Stimulated activated CD4-positive, alpha-beta T cell treated with anti-CD3 and anti-CD28 coated beads, Interleukin-4, amount 100 ng/mL, for 4 hours (primary cell): ENCODE results near the gene CCDC9B.

Source experiments
- DNase-seq, 2 experiments: peaks; one replicate each; pipeline ENCODE4 v3.0.0-alpha.2; 2020

Gene CCDC9B

GRCh38 chr15:40365016-40365415, 24.3 kb upstream of the CCDC9B start:
- DNase-seq = no peak

DNA sequence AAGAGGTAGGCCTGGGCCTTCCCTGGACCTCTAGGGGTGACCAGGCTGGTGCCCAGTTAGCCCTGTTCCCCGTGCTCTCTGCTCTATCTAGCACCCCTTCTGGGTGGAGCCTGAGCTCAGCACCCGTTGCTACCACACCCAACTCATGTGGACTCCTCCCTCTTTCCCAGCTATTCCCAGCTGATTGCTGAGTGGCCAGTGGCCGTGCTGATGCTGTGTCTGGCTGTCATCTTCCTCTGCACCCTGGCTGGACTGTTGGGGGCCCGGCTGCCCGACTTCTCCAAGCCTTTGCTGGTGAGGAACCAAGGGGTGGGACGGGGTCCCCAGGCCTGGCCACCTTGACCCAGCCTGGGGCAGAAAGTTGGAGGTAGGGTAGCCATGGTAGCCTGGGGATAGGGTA, 23.5 kb upstream of the CCDC9B start:
- DNase-seq = no peak

- DNase-seq = no peak
These were observed 22.9 kb upstream of the CCDC9B start for GRCh38 chr15:40363611-40364010.

DNA sequence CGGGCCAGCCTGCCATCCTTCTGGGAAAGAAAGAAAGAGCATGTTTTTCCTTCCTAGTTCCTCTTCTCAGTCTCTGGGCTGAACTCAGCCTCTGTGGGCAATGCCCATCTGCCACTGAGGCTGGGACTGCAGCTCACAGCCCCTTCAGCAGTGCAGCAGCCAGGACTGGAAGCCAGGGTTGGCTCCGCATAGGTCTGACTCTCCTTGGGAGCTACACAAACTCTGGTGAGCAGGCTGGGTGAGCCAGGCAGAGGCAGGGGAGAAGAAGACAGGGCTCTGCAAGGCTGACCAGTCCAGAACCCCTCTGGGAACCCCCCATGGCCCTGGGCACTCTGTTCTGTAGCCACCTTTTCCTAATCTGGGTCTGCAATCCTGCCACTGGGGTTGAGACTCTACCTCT, 20.9 kb upstream of the CCDC9B start:
- no peak for DNase-seq

- DNase-seq = no peak
These were observed 19.3 kb upstream of the CCDC9B start for GRCh38 chr15:40360015-40360414.

DNA sequence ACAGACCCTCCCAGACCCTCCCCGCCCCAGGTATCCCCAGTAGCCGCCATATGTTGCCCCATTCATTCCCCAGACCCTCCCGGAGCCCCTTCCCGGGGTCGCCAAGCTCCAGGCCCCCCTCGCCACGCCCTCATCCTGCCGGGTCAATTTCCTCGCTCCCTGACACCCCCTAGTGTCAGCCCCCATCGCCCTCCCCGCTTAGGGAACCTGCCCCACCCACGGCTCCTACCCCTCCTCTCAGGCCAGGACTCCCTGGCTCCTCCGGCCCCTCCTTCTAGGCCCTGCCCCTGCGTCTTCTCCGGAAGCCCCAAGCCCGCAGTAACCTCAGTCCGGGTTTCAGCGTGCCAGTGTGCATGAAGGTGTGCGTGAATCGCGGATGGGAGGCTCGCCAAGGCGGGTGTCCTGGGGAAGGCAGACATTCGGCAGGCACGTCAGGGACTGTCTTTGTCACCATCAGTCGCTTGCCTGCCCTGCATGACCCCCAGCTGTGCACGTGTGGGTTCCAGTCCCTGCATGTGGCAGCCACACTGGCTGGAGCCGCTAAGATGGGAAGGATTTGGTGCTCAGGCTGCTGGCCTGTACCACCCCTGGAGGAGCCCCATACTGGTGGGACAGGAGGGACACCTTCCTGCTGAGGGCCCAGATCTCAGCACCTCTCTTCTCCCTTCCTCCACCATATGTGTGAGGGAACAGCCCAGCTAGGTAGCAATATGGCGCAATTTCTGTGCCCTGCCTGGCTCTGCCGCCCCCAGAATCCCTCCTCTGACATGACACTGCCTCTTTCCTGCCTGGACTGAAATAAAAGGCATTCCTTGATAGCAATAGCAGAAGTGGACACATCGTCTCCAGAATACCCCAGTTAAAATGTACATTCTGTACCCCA, 18.0 kb upstream of the CCDC9B start:
- peak in 1 of 2 experiments; percentile 30 for DNase-seq

DNA sequence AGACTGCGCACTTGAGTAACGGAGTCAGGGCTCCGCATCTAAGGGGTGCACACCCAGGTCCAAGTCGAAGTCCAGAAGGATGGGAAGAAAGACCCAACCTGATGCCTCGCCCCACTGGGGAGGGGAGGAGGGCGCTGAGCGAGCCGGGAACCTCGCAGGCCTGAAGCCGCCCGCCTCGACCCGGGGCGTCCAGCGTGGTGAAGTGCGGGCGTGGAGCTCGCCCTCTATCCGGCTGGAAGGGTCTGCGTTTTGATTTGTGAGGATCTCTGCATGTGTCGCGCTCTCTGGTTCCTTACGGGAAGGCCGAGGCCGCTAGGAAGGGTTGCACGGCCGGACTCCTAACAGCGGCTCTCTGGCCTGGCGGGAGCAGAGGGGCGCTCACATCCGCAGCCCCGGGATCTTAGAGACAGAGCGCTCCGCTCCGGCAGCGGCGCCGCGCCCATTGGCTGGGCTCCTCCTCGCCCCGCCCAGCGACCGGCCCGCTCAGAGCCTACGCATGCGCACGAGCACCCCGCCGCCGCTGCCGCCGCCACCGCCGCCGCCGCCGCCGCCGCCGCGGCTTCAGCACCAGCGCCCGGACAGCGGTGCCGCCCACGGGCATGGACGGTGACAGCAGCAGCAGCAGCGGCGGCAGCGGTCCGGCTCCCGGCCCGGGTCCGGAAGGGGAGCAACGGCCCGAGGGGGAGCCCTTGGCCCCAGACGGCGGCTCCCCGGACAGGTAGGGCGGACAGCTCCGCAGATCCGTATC, 17.2 kb upstream of the CCDC9B start, which contains the start of gene DISP2:
Gene DISP2, plus strand, starts transcription at position 497 of the 748 bp plus-strand sequence. Its CDS starts 103 bp downstream, at position 600.
- peak; percentile 81 to 90 for DNase-seq

DNA sequence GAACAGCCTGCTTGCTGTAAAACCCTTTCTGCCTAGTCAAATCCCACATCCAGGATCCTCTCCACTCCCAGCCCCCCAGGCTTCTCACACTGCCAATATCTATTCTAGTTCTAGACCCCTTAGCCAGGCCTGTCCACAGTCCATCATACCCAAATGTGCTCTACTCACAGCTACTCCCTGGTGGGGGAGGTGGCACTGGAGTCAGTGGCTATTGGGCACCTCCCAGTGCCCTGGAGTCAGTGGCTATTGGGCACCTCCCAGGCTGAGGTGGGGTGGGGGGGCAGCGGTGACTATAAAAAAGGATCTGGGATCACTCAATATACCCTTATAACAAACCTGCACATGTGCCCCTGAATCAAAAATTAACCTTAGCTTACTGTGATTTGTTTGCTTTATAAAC, 16.5 kb upstream of the CCDC9B start:
- no peak for DNase-seq

DNA sequence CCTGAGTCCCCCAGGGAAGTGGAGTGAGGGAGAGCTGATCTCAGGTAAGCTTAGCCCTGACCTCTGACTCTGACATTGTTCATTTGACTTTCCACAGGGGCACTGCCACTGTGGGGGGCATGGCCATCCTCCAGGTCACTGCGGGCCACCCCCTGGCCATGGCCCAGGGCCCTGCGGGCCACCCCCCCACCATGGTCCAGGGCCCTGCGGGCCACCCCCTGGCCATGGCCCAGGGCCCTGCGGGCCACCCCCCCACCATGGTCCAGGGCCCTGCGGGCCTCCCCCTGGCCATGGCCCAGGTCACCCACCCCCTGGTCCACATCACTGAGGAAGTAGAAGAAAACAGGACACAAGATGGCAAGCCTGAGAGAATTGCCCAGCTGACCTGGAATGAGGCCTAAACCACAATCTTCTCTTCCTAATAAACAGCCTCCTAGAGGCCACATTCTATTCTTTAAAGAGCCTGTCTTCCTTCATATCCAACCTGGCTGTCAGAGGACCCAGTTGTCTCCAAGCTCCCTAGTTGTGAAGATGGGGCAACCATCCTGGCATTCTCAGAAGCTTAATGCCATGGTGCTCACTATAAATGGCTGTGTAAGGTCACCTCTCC, 15.3 kb upstream of the CCDC9B start:
- no peak for DNase-seq

- DNase-seq = no peak
These were observed 13.9 kb upstream of the CCDC9B start for GRCh38 chr15:40354408-40355171.

- DNase-seq = no peak
These were observed 13.0 kb upstream of the CCDC9B start for GRCh38 chr15:40353697-40354096.

DNA sequence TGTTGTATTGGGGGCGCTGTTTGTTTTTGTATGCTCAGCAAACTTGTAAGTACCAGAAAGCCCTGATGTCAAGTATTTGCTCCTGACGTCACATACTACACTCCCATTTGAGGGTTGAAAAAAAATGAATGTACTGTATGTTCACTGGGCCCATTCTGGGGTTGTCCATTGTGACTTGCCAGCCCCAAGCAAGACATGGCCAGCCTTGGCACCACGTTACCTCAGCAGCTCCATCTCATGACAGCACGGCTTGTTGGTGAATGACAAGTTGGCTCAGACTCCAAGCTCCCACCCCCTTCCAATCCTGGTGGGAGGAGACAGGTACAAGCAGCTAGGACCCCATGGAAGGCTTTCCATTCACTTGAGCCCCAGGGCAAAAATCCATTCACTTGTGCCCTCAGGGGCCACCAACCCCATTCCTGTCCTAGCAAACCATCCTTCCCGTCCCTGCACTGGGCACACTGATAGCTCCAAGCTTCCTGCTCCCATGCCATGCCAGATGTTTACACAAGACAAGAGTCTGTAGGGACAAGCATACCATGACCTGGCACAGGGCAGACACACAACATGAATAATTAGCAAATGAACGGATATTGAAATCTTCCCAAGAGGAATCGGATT, 11.7 kb upstream of the CCDC9B start:
- no peak for DNase-seq

GRCh38 chr15:40349163-40349562, 8.4 kb upstream of the CCDC9B start:
- no peak for DNase-seq

DNA sequence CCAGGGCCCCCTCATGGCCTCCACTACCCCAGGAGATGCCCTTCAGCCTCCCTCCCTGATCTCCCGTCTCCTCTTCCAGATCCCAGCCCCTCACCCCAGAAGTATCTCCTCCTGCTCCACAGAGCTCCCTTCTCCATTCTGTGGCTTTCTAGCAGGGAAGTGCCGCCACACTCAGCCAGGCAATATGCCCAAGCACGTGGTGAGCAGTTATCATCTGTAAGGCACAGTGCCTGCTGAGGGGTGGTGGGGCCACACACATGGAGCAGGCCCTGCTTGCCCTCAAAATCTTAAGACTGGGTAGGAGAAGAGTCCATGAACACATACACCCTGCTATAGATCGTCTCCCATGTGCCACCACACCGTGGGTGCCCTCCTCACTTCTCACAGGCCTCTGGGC, 7.7 kb upstream of the CCDC9B start:
- DNase-seq = no peak

DNA sequence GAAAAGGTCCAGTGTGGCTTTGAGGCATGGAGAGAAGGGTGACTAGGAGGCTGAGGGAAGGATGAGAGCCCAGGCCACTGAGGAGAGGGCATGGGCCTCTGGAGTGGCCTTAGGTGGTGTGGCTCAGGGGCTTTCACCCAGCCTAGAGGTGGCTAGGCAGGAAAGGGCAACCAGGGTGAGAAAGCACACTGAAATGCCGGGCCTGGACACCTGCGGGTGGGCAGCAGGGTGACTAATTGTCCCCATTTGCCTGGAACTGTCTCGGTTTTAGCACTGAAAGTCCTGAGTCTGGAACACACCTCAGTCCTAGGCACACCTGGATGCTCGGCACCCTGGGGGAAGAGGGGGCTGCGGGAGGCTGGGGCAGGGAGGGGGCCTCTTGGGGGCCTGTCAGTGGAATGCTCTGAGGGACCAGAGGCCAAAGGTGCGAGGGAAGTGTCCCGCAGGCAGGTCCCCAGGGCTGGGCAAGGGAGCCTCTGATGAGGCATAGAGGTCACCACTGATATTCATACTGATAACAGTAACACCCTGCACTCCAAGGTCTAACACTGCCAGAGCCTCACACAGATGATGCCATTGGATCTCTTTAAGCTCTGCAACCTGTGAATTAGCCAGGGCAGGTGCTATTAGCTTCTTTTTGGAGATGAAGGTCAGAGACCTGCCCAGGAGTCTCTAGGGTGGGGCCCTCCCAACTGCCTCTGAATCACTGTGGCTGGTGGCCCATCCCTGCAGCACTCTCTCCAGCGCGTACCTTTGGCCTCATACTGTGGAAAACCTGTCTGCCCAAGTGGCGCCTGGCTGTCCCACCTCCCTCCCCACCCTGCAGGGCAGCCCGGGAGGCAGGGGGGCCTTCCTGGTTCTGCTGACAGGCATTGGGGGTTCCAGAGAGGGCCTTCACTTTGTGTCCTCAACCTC, 7.1 kb upstream of the CCDC9B start:
- DNase-seq = no peak

DNA sequence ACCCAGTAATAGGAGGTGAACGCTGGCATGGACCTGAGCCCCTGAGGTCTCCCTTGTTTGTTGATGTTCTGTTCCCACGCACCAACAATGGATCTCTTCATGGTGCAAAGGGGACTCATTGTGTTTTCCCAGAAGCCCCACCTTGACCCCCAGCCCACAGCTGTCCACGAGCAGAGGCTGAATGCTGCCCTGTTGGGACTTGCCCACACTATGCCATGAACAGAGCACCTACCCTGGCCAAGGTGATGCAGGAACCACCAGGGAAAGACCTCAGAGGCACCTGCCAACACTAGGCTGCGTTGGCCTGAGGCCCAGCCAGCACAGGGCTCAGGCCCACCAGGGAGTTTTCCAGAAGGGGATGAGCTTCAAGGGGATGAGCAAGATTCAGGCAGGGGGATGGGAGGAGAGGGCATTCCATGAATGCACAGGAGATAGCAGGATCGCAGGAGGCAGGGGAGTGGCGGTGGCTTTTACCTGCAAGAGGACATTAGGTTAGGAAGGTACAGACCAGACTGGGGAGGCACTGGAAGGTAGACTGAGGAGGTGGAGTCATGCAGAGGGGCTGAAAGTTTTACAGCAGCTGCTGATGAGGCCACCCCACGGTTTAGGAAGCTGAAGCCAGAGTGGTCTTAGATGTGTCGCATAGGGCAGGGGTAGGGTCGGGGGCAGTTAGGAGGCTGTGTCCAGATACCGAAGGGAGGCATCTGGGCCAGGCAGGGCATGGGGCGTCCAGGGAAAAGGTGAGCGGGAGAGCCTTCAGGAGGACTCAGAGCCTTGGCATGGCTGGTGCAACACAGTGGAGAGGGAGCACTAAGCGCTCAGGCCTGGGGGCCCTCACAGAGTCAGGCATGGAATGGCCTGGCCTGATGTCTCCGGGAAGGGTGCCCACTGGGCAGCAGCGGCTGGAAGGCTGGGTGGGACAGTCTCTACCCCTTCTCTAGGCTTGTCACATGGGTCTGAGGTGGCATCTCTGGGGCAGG, 6.1 kb upstream of the CCDC9B start:
- no peak for DNase-seq

DNA sequence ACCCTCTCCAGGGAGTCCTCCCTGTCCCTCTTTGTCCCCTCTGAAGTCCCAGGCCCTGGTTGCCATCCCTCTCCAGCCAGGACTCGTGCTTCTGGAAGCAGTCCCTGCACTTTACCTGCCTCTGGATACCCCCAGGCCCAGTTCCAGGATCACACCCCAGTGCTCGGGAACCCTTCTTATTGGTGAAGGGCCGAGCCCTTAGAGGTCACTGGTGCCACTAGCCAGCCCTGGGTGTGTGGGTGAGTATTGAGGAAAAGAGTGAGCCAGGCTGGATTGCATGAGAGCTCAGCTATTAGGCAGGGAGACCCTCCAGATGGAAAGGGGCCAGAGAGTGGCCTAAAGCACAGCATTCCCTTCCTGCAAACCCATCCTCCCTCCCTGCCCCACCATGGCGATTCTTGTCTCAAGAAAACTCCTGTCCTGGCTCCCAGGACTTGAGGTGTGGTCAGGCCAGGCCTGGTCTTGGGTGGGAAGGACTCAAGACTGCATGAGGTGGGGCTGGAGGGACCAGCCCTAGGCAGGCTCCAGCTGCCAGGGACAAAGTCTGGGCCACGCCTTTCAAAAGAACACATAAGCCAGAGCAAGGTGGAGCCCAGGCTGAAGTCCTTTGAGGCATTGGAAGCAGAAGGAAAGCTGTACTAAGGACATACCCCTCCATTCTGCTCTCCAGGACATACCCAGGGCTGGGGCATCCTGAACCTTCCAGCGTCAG, 5.3 kb upstream of the CCDC9B start:
- no peak for DNase-seq

DNA sequence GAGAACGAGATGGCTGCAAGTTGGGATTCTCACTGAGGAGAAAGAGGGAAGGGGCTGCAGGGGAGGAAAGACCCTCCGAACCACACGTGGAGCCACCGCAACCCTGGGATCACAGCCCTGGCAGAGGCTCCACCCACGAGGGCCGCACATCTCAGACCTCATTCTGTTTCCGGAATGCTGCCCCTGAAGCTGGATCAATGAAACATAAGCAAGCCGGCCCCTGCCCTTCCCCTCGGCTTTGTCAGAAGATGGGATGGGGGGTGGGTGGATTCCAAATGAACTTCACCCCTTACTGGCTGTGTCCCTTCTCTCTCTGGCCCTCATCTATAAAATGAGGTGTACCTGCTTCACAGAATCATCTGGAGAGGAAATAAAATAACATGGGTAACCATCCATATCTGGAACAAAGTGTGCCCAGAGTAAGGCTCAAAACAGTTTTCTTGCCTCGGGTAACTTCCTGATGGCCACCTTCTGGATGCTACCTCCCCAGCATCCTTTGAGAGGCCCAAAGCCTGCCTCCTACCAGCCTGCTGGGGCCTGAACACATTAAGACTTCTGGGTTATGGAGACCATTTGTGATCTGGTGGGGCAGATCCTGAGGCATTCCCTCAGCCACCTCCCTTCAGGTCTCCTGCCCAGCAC, 4.6 kb upstream of the CCDC9B start:
- DNase-seq = no peak

DNA sequence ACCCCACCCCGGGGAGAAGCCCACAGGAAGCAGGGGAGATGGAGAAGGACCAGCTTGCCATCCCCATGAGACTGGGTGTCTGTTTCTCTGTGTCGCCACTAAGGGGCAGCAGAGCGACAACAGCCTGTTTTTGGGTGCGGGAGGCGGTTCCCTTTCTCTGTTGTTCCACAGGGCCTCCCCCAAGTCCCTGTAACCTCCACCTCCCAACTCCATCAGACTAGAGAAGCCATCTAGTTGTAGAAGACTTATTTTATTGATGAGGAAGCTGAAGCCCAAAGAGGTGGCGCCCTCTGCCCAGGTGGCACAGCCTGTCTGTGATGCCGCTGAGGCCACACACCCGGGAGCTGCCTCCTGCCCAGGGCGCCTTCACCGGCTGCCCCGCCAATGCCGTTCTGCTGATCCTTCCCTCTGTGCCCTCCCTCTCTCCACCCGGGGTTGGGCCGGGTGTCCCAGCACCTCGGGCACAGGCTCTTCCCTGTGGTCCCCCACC, 3.9 kb upstream of the CCDC9B start:
- DNase-seq = peak; percentile 60 to 64
